Natural killer cell (primary cell): ENCODE data around the gene FAT1. TPM values are rescaled to one million over a fixed set of nuclear protein-coding genes. Genes with fewer than 3 reads are reported as not detected.

Source experiments
- ATAC-seq, 3 donors: fragments of 150-1000 bp in 2 of 3; fragments of 200-7000 bp in 1 of 3; cut with Tn5 transposase; 1 replicate in 1 of 3; 2 replicates in 2 of 3; pipeline ENCODE4 v1.10.0; 2021; ENCODE audit warnings: mild to moderate bottlenecking in 2 of 3, moderate library complexity in 2 of 3
- DNase-seq, 2 donors: peaks; one replicate each; pipeline versions ENCODE4 v3.0.0 to v3.0.0-alpha.2; 2013 to 2021; ENCODE audit warnings: mixed read lengths in 1 of 2
- H3K27ac ChIP-seq: one replicate; pipeline ENCODE4 v1.5.1; 2013; ENCODE audit warnings: mild to moderate bottlenecking, low read length
- H3K27me3 ChIP-seq: one replicate; pipeline ENCODE4 v1.6.1; 2013; ENCODE audit warnings: low read length; ENCODE audit not compliant: control insufficient read depth, insufficient read depth
- H3K36me3 ChIP-seq: one replicate; pipeline ENCODE4 v1.6.1; 2013; ENCODE audit warnings: low read length; ENCODE audit not compliant: control insufficient read depth, insufficient read depth
- H3K4me1 ChIP-seq: one replicate; pipeline ENCODE4 v1.6.1; 2013; ENCODE audit warnings: low read length; ENCODE audit not compliant: control insufficient read depth, insufficient read depth
- H3K4me3 ChIP-seq: one replicate; pipeline ENCODE4 v1.5.1; 2013; ENCODE audit warnings: low read length
- H3K9me3 ChIP-seq: one replicate; pipeline ENCODE4 v1.6.1; 2013; ENCODE audit warnings: low read length; ENCODE audit not compliant: control insufficient read depth, insufficient read depth
- H3K27ac Mint-ChIP-seq, 2 donors: one replicate each; pipeline ENCODE4 v1.8.0; 2022; ENCODE audit warnings: mild to moderate bottlenecking in 2 of 2, mixed read lengths in 2 of 2, moderate library complexity in 1 of 2
- H3K27me3 Mint-ChIP-seq, 2 donors: one replicate each; pipeline ENCODE4 v1.8.0; 2022; ENCODE audit warnings: low read depth in 2 of 2, mixed read lengths in 2 of 2
- H3K36me3 Mint-ChIP-seq: one replicate; pipeline ENCODE4 v1.8.0; 2022; ENCODE audit warnings: mixed read lengths
- H3K4me1 Mint-ChIP-seq, 2 donors: one replicate each; pipeline ENCODE4 v1.8.0; 2022; ENCODE audit warnings: mixed read lengths in 2 of 2
- H3K4me3 Mint-ChIP-seq: one replicate; pipeline ENCODE4 v1.8.0; 2022; ENCODE audit warnings: mild to moderate bottlenecking, moderate library complexity, mixed read lengths
- H3K9me3 Mint-ChIP-seq, 2 donors: one replicate each; pipeline ENCODE4 v1.8.0; 2022; ENCODE audit warnings: mixed read lengths in 2 of 2
- WGBS: methylation state at CpG from one replicate; pipeline ENCODE4 v1.1.7; 2013; ENCODE audit warnings: missing lambda C conversion rate; ENCODE audit not compliant: insufficient coverage; 5-methylcytosine and 5-hydroxymethylcytosine counted together
- intact Hi-C: fragments of 100-400 bp; cut with micrococcal nuclease; formaldehyde crosslinking; loops from one replicate; pipeline ENCODE4 v1.14.2; 2022
- total RNA-seq, 4 donors: library from RNA; stranded (reverse); fragments of 120-200 nt in 1 of 4; gene quantifications; one replicate each; pipeline versions ENCODE4 v1.2.3 to v1.2.4, GENCODE V29; 2013 to 2022
- TF ChIP-seq, protein P1 (sequence below): fragments of 200-600 bp; IDR thresholded peaks from one replicate; pipeline ENCODE4 v1.8.0; 2022; ENCODE audit warnings: antibody characterized with exemption

FAT1 gene
- total RNA-seq, 3 donors from 2014 or later (not counting 1 experiment from before 2014, with no cell fraction given), result not detected

DNA sequence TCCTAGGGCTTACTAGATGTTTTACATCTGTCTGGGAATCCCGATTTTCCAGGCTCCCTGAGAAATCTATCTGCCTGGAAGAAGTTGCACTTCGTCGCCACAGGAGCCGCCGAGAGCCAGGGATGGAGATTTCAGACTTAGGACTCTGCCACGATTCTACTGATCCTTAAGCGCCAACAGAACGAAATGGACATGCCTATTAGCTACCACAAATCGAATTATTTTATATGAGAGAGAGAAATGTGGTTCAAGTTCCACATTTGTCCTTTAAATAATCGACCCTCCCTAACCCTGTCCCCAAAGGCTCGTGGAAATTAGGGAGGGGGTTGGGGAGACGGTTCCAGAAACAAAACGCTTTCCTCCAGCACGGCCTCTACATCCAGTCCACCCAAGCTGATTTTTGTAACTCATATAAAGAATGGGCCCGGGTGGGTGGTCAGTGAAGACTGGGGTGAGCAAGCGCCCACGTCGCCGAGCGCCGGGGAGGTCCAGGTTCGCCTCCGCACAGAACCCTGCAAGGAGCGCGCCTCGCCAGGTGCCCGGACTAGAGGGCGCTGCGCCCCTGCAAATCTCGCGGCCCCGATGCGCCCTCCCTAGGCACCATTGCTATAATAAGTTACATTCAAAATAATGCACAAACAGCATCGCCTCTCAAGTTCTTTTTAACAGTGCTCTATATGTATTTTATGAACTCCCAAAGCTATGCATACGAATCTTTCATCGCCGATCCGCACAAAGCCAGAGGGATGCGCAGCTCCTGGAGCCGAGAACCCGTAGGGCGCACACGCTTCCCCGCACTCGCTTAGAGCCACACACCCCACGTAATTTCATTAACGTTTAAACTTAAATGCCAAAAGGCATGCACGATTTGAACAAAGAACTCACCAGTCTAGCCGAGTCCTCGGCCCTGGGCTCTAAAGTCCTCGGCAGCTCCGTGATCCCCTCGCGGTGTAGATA, 2.1 kb upstream of the FAT1 start:
- Histone ChIP-seq H3K4me3 (no peak overlapping the region), H3K9me3 (peaks cover 6% of the 10 kb centered on the region), H3K27me3 (peaks cover 38% of the 10 kb centered on the region), H3K36me3 (no peaks in the 10 kb centered on the region), H3K4me1 (no peaks in the 10 kb centered on the region), H3K27ac (no peak overlapping the region)
- no peak overlapping the region for H3K4me3 Mint-ChIP-seq
- intact Hi-C loops, result no loop called here
- no peaks in the 10 kb centered on the region for H3K4me1 Mint-ChIP-seq
- H3K27ac Mint-ChIP-seq, result no peak overlapping the region
- 5% methylated on average over 46 of the region's 54 CpGs for WGBS
- TF ChIP-seq, protein P1, sequence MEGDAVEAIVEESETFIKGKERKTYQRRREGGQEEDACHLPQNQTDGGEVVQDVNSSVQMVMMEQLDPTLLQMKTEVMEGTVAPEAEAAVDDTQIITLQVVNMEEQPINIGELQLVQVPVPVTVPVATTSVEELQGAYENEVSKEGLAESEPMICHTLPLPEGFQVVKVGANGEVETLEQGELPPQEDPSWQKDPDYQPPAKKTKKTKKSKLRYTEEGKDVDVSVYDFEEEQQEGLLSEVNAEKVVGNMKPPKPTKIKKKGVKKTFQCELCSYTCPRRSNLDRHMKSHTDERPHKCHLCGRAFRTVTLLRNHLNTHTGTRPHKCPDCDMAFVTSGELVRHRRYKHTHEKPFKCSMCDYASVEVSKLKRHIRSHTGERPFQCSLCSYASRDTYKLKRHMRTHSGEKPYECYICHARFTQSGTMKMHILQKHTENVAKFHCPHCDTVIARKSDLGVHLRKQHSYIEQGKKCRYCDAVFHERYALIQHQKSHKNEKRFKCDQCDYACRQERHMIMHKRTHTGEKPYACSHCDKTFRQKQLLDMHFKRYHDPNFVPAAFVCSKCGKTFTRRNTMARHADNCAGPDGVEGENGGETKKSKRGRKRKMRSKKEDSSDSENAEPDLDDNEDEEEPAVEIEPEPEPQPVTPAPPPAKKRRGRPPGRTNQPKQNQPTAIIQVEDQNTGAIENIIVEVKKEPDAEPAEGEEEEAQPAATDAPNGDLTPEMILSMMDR, result no peak
- H3K36me3 Mint-ChIP-seq, result no peaks in the 10 kb centered on the region
- DNase-seq, result no peak
- peaks cover 0 to 3% of the 10 kb centered on the region in 2 donors for H3K9me3 Mint-ChIP-seq
- ATAC-seq, result no peak
- H3K27me3 Mint-ChIP-seq, result peaks cover 31 to 35% of the 10 kb centered on the region in 2 donors

DNA sequence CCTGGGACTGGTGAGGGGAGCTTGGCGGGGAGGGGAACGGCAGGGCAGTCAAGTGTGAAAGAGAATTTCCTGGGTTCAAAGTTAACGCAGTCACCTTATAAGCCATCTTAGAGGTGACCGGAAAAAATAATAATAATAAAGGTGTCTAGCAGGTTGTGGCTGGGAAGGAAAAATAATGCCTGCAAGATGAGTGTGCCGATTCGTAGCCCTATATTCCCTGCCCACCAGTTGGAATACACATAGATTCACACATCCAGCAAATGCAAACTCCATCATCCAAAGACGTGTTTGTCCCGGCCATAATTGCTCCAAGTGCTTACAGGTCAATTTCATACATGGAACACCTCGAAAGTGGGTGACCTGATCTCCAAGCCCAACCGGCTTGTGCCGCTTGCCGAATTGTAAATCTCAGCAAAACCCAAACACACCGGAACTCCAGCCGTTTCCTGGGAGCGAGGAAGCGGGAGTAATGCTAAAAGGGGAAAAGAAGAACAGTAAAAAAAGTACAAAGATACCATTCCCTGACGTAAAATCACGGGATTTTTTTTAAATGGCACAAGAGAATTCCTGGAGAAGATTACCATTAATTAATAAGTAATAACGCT, 1.3 kb upstream of the FAT1 start:
- H3K27me3 Mint-ChIP-seq, result peaks cover 31 to 35% of the 10 kb centered on the region in 2 donors
- TF ChIP-seq, protein P1, result no peak
- no peaks in the 10 kb centered on the region for H3K36me3 Mint-ChIP-seq
- H3K9me3 Mint-ChIP-seq, result peaks cover 0 to 3% of the 10 kb centered on the region in 2 donors
- no peak overlapping the region for H3K4me3 Mint-ChIP-seq
- H3K4me3 ChIP-seq, result no peak overlapping the region
- no peak overlapping the region for H3K27ac ChIP-seq
- no peak for DNase-seq
- peaks cover 6% of the 10 kb centered on the region for H3K9me3 ChIP-seq
- H3K27ac Mint-ChIP-seq, result no peak overlapping the region
- H3K36me3 ChIP-seq, result no peaks in the 10 kb centered on the region
- no peak for ATAC-seq
- WGBS, result 6% methylated on average over 17 of the region's 19 CpGs
- intact Hi-C loops, result no loop called here
- no peaks in the 10 kb centered on the region for H3K4me1 ChIP-seq
- H3K27me3 ChIP-seq, result peaks cover 38% of the 10 kb centered on the region
- H3K4me1 Mint-ChIP-seq, result no peaks in the 10 kb centered on the region

DNA sequence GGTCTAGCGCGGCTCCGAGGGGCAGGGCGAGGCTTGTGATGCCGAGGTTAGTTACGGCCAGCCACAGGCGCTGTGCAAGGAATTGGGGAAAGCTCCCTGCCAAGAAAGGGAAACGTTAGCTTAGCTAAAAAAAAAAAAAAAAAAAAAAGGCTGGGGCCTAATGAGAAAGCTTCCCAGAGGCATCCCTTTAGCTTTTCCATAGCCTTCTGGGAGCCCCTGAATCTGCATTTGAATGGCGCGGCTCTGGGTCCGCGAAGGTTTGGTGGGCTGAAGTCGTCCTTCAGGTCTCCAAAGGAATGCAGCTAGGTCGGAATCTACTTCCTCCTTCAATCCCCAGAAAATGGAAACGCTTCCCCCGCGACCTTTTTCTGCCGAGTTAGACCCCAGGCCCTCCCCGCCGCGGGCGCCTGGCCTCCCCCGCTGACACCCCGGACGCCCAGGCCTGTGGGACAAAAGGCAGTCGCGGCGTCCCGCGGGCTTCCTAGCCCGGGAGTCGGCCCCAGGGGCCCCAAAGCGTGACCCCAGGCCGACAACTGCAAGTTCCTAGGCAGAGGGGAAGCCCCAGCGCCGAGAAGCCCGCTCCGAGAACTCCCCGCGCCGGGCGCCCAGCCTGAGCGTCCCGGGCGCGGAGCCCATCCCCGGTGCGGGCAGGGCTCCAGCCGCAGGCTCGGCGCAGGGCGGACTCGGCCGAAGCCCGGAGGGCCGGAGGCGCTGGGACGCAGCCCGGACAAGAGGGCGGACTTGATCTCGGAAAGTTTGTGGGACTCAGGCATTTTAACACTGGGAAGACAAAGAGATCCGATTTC, 605 bp upstream of the FAT1 start:
- H3K27me3 Mint-ChIP-seq, result peaks cover 31 to 34% of the 10 kb centered on the region in 2 donors
- no peak overlapping the region for H3K27ac ChIP-seq

More for the DNA sequence above, 605 bp upstream of the FAT1 start:
- Mint-ChIP-seq H3K27ac (no peak overlapping the region), H3K4me3 (no peak overlapping the region), H3K9me3 (peaks cover 0 to 3% of the 10 kb centered on the region in 2 donors), H3K36me3 (no peaks in the 10 kb centered on the region), H3K4me1 (no peaks in the 10 kb centered on the region)
- Histone ChIP-seq H3K4me1 (no peaks in the 10 kb centered on the region), H3K9me3 (peaks cover 6% of the 10 kb centered on the region), H3K36me3 (no peaks in the 10 kb centered on the region), H3K4me3 (no peak overlapping the region), H3K27me3 (peaks cover 38% of the 10 kb centered on the region)
- no peak for ATAC-seq
- TF ChIP-seq, protein P1, result no peak
- DNase-seq, result no peak
- intact Hi-C loops, result no loop called here
- WGBS, result 3% methylated on average over 62 of the region's 62 CpGs
